Ascending aorta (tissue), 2 donors: ENCODE data around the gene IL11. TPM values are rescaled to one million over a fixed set of nuclear protein-coding genes. Genes with fewer than 3 reads are reported as not detected.

ENCODE experiments used
- DNase-seq, 2 donors: peaks; one replicate each; pipeline ENCODE4 v3.0.0-alpha.2; 2019; ENCODE audit warnings: low spot score in 2 of 2
- H3K27ac ChIP-seq, 2 donors: fragments of 200-600 bp; sonication (generic); one replicate each; pipeline ENCODE4 v1.5.1; 2016 to 2017; ENCODE audit warnings: mild to moderate bottlenecking in 1 of 2
- H3K27me3 ChIP-seq: fragments of 200-600 bp; sonication (generic); one replicate; pipeline ENCODE4 v1.5.1; 2017
- H3K36me3 ChIP-seq, 2 donors: fragments of 200-600 bp; sonication (generic); one replicate each; pipeline ENCODE4 v1.5.1; 2016
- H3K4me1 ChIP-seq, 2 donors: fragments of 200-600 bp; sonication (generic); one replicate each; pipeline ENCODE4 v1.5.1; 2016 to 2017; ENCODE audit warnings: mild to moderate bottlenecking in 1 of 2
- H3K4me3 ChIP-seq, 2 donors: fragments of 200-600 bp; sonication (generic); one replicate each; pipeline ENCODE4 v1.5.1; 2016 to 2017; ENCODE audit warnings: mild to moderate bottlenecking in 1 of 2
- H3K9me3 ChIP-seq, 2 donors: fragments of 200-600 bp; sonication (generic); one replicate each; pipeline ENCODE4 v1.5.1; 2016
- intact Hi-C: fragments of 100-400 bp; cut with DNase I; formaldehyde crosslinking; loops from one replicate; pipeline ENCODE4 v1.15.1; 2023
- total RNA-seq: library from RNA; depleted of rRNA; stranded (reverse); fragments of >200 nt; gene quantifications from one replicate; pipeline ENCODE4 v1.1.0, GENCODE V29; 2016
- TF ChIP-seq, protein P1 (sequence below), 3 experiments: fragments of 200-600 bp in 2 of 3; fragments of 450-650 bp in 1 of 3; sonication (generic) in 2 of 3; IDR thresholded peaks; one replicate each; pipeline ENCODE4 v1.5.1; 2016 to 2019; ENCODE audit warnings: antibody characterized with exemption in 3 of 3, mild to moderate bottlenecking in 1 of 3, moderate library complexity in 1 of 3

Gene IL11
- total RNA-seq, 1 donor from 2014 or later = not detected

DNA sequence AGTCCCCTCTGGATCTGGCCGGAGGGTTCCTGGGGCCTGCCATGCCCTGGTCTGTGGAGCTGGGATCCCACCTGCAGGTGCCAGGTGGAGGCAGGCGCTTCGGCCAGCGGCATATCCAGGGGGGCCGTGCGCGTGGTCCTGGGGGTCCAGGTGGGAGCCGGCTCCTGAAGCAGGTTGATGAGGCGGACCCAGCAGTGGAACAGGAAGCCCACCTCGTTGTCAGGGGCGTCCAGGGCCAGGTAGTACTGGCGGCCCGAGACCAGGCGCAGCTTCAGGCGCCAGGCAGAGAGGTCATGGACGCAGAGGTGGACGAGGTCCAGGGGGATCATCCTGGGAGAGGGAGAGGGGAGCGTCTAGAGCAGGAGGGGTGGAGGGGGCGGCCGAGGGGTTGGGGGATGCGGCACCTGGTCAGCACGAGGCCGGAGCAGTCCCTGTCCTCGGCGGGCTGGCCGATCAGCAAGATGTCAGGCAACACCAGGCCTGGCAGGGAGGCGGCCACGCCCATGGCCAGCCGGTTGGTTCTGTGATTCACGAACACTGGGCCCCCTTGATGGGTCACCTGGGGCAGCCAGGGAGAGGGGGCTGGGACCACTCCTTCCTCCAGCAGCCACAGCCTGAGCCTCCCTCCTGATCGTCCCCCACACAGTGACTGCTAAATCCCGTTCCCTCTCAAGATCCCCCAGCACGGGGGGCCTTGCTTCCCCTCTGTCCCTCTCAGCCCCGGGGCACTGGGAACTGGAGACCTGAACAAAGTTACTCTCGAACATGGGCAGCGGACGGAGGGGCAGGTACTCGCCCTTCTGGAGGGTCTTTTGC lies 7.9 kb downstream of the IL11 start:
- no peaks in the 10 kb centered on the region for H3K36me3 ChIP-seq
- intact Hi-C loops = no loop called here
- no peak for DNase-seq
- no peaks in the 10 kb centered on the region for H3K9me3 ChIP-seq
- no peak overlapping the region for H3K4me3 ChIP-seq
- H3K27ac ChIP-seq = no peak overlapping the region
- TF ChIP-seq, protein P1, sequence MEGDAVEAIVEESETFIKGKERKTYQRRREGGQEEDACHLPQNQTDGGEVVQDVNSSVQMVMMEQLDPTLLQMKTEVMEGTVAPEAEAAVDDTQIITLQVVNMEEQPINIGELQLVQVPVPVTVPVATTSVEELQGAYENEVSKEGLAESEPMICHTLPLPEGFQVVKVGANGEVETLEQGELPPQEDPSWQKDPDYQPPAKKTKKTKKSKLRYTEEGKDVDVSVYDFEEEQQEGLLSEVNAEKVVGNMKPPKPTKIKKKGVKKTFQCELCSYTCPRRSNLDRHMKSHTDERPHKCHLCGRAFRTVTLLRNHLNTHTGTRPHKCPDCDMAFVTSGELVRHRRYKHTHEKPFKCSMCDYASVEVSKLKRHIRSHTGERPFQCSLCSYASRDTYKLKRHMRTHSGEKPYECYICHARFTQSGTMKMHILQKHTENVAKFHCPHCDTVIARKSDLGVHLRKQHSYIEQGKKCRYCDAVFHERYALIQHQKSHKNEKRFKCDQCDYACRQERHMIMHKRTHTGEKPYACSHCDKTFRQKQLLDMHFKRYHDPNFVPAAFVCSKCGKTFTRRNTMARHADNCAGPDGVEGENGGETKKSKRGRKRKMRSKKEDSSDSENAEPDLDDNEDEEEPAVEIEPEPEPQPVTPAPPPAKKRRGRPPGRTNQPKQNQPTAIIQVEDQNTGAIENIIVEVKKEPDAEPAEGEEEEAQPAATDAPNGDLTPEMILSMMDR (IDR thresholded peaks at IDR 0.05) = no peak
- no peaks in the 10 kb centered on the region for H3K27me3 ChIP-seq
- H3K4me1 ChIP-seq = no peaks in the 10 kb centered on the region

DNA sequence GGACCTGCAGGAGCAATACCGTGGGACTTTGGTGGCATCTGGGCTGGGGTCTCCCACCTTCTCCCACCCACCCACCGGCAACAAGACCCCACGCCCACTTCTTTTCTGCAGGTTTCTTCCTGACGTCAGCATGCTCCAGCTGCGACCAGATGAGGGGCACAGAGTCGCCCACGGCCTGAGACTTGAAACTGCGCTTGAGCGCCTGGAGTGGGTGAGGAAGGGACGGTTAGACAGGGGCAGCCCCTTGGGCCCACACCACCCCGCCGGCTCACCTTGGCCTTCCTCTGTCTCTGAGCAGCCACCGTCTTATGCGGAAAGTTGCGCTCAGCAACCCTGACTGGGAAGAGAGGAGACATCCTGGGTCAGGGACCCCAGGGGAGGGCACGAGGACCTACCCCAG lies 9.4 kb downstream of the IL11 start:
- TF ChIP-seq, protein P1 (IDR thresholded peaks at IDR 0.05) = no peak
- no peak for DNase-seq
- intact Hi-C loops = no loop called here
- no peak overlapping the region for H3K27ac ChIP-seq
- H3K9me3 ChIP-seq = no peaks in the 10 kb centered on the region
- H3K4me1 ChIP-seq = no peaks in the 10 kb centered on the region
- H3K36me3 ChIP-seq = no peaks in the 10 kb centered on the region
- H3K27me3 ChIP-seq = no peaks in the 10 kb centered on the region
- H3K4me3 ChIP-seq = no peak overlapping the region

DNA sequence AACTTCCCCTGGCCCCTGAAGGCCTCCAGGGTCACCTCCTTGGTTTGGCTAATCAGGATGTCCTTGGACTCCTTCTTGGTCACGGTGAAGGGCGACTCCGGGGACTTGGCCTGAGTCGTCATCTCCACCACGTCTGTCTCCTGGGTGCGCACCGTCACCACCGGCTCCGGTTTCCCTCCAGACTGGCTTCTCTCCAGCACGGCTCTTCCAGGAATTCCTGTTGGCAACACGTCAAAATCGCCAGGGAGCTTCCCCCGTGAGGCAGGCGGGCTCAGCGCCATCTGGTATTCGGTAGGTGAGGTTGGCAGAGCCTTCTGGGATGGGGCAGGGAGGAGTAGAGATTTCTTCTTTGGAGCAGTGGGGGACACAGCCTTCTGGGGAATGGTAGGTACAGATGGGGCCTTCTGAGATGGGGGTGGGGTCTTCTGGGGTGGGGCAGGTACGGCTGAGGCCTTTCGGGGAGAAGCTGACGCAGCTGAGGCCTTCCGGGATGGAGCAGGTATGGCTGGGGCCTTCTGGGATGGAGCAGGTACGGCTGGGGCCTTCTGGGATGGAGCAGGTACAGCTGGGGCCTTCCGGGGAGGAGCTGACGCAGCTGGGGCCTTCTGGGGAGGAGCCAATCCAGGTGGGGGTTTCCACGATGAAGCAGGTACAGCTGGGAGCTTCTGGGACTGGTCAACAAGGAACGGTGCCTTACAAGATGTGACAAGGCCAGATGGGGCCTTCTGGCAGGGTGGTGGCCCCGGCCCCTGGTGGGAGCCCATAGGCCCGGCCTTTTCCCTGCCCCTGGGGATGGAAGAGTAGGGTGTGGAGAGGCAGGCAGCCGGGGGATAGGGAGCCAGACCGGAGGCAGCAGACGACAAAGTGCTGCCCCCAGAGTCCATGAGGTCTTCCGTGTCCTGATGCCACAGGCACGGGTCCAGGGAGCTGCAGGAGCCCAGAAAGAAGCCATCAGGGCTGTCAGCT lies 11.0 kb downstream of the IL11 start:
- H3K4me1 ChIP-seq = peaks cover 0 to 1% of the 10 kb centered on the region in 2 donors
- intact Hi-C loops = no loop called here
- H3K4me3 ChIP-seq = no peak overlapping the region
- H3K9me3 ChIP-seq = no peaks in the 10 kb centered on the region
- DNase-seq = no peak
- H3K27ac ChIP-seq = no peak overlapping the region
- no peaks in the 10 kb centered on the region for H3K36me3 ChIP-seq
- TF ChIP-seq, protein P1 (IDR thresholded peaks at IDR 0.05) = no peak
- peaks cover 7% of the 10 kb centered on the region for H3K27me3 ChIP-seq

DNA sequence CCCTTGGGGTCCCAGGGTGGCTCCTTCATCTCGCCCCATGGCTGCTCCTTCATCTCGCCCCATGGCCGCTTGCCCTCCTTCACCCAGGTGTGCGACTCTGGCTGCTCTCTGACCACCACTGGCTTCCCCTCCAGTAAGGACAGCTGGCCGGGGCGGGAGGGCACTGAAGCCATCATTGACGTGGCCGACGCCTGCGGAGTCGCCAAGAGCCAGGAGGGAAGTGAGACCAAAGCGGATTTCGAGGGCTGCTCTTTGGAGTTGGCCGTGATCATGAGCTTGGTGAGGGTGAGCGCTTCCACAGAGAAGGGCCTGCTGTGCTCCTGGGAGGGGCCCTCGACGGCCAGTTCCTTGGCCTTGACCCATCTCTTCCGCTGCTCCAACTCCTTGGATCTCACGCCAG lies 11.8 kb downstream of the IL11 start:
- no peaks in the 10 kb centered on the region for H3K9me3 ChIP-seq
- no peak for DNase-seq
- no peaks in the 10 kb centered on the region for H3K36me3 ChIP-seq
- TF ChIP-seq, protein P1 (IDR thresholded peaks at IDR 0.05) = no peak
- intact Hi-C loops = no loop called here
- H3K27me3 ChIP-seq = peaks cover 11% of the 10 kb centered on the region
- no peak overlapping the region for H3K4me3 ChIP-seq
- peaks cover under 1 to 6% of the 10 kb centered on the region in 2 donors for H3K4me1 ChIP-seq
- no peak overlapping the region for H3K27ac ChIP-seq

DNA sequence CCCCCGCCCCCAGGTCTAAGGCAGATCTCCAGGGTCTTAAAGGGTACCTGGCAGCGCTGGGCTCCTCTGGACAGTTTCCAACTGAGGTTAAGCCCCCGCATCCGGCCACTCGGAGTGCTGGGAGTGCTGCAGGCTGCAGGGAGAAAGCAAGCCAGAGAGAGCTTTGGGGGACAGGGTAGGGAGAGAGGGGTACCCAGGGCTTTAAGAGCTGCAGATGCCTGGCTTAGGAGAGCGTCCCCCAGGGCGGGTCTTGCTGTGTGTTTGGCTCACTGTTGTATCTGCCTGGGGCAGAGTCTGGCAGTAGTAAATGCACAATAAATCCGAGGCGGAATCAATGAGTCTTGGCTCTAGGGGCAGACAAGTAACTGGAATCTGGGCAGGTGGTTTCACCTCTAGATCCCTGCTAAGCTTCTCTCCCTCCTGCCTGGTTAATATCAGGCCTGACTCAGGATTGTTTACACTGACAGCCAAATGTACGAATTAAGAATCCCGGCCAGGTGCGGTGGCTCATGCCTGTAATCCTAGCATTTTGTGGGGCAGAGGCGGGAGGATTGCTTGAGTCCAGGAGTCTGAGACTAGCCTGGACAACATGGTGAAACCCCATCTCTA lies 14.9 kb downstream of the IL11 start:
- Histone ChIP-seq H3K4me3 (no peak overlapping the region), H3K9me3 (no peaks in the 10 kb centered on the region), H3K27me3 (peaks cover 11% of the 10 kb centered on the region), H3K4me1 (peaks cover 3 to 12% of the 10 kb centered on the region in 2 donors), H3K36me3 (no peaks in the 10 kb centered on the region), H3K27ac (no peak overlapping the region)
- intact Hi-C loops = no loop called here
- TF ChIP-seq, protein P1 (IDR thresholded peaks at IDR 0.05) = no peak
- DNase-seq = no peak
